HepG2 (cell line): ENCODE data around the gene AFTPH. TPM values are rescaled to one million over a fixed set of nuclear protein-coding genes. Genes with fewer than 3 reads are reported as not detected.
A peak's percentile ranks its signal among the peaks of the same experiment; 100 is the strongest.

Experiments used
- ARHGAP35 ChIP-seq: sonication (generic); formaldehyde crosslinking; IDR thresholded peaks from 2 replicates; pipeline ENCODE4 v1.9.0; 2022; ENCODE audit warnings: mild to moderate bottlenecking, inconsistent platforms, moderate library complexity, missing genetic modification reagents, borderline replicate concordance
- BHLHE40 ChIP-seq: IDR thresholded peaks from 2 replicates; pipeline ENCODE4 v1.6.1; 2011; ENCODE audit warnings: low read length, improper control_type of control experiment
- CEBPG ChIP-seq: IDR thresholded peaks from 2 replicates; pipeline ENCODE4 v1.6.1; 2016
- FOSL2 ChIP-seq: sonication (generic); formaldehyde crosslinking; IDR thresholded peaks from 2 replicates; pipeline ENCODE4 v1.4.0; 2020; ENCODE audit warnings: missing genetic modification reagents
- FOXA3 ChIP-seq: IDR thresholded peaks from 2 replicates; pipeline ENCODE4 v1.6.1; 2016; ENCODE audit warnings: missing genetic modification reagents, missing compliant biosample characterization
- FOXP1 ChIP-seq, 2 experiments: fragments of 450-650 bp in 1 of 2; IDR thresholded peaks; 2 replicates each; pipeline ENCODE4 v1.6.1; 2017 to 2018; ENCODE audit warnings: antibody characterized with exemption in 1 of 2
- KDM2A ChIP-seq: sonication (generic); formaldehyde crosslinking; IDR thresholded peaks from 2 replicates; pipeline ENCODE4 v1.4.0; 2020; ENCODE audit warnings: low read depth, missing genetic modification reagents, borderline replicate concordance
- MED1 ChIP-seq: sonication (generic); formaldehyde crosslinking; IDR thresholded peaks from 2 replicates; pipeline ENCODE4 v1.4.0; 2020; ENCODE audit warnings: missing genetic modification reagents
- MED8 ChIP-seq: sonication (generic); formaldehyde crosslinking; IDR thresholded peaks from 2 replicates; pipeline ENCODE4 v1.8.1; 2023; ENCODE audit warnings: mild to moderate bottlenecking, missing genetic modification reagents; ENCODE audit not compliant: insufficient replicate concordance
- NFKBIZ ChIP-seq: IDR thresholded peaks from 2 replicates; pipeline ENCODE4 v1.6.1; 2018; ENCODE audit warnings: missing genetic modification reagents, missing compliant biosample characterization
- PHF5A ChIP-seq: IDR thresholded peaks from one replicate; pipeline ENCODE4 v1.6.1; 2018; ENCODE audit warnings: low read depth, missing genetic modification reagents; ENCODE audit not compliant: unreplicated experiment
- RELA ChIP-seq: sonication (generic); formaldehyde crosslinking; IDR thresholded peaks from 2 replicates; pipeline ENCODE4 v1.4.0; 2020; ENCODE audit warnings: missing genetic modification reagents
- SKI ChIP-seq: fragments of 450-650 bp; IDR thresholded peaks from one replicate; pipeline ENCODE4 v1.6.1; 2018; ENCODE audit warnings: mild to moderate bottlenecking; ENCODE audit not compliant: partially characterized antibody
- TARDBP ChIP-seq: sonication (generic); formaldehyde crosslinking; IDR thresholded peaks from 2 replicates; pipeline ENCODE4 v1.8.0; 2022; ENCODE audit warnings: mild to moderate bottlenecking, missing genetic modification reagents
- ZFP82 ChIP-seq: sonication (generic); formaldehyde crosslinking; IDR thresholded peaks from 2 replicates; pipeline ENCODE4 v1.5.1; 2020; ENCODE audit warnings: mild to moderate bottlenecking, missing genetic modification reagents, borderline replicate concordance
- ZNF101 ChIP-seq: sonication (generic); formaldehyde crosslinking; IDR thresholded peaks from 2 replicates; pipeline ENCODE4 v1.4.0; 2020; ENCODE audit warnings: mild to moderate bottlenecking, low read depth, missing genetic modification reagents, borderline replicate concordance
- ZNF335 ChIP-seq: sonication (generic); formaldehyde crosslinking; IDR thresholded peaks from 2 replicates; pipeline ENCODE4 v1.4.0; 2020; ENCODE audit warnings: missing genetic modification reagents
- ZNF737 ChIP-seq: sonication (generic); formaldehyde crosslinking; IDR thresholded peaks from 2 replicates; pipeline ENCODE4 v1.5.0; 2020; ENCODE audit warnings: missing genetic modification reagents, mild to moderate bottlenecking, borderline replicate concordance
- ZNF747 ChIP-seq: sonication (generic); formaldehyde crosslinking; IDR thresholded peaks from 2 replicates; pipeline ENCODE4 v1.8.1; 2023; ENCODE audit warnings: missing genetic modification reagents, mild to moderate bottlenecking, borderline replicate concordance
- polyA plus RNA-seq, 8 experiments: library from polyadenylated mRNA; depleted of rRNA in 3 of 8; stranded (reverse) in 7 of 8; unstranded in 1 of 8; fragments of >200 nt; fragmentation: Illumina TruSeq in 4 of 8; extraction: Trizol in 4 of 8; gene quantifications; 2 replicates each; pipeline versions ENCODE4 v1.2.1 to v1.2.3, GENCODE V29; 2011 to 2016; ENCODE audit warnings: low read depth in 4 of 8, missing spikeins in 1 of 8, mixed read lengths in 1 of 8; ENCODE audit not compliant: insufficient read depth in 1 of 8
- total RNA-seq, 5 experiments: library from RNA; depleted of rRNA; stranded (reverse); fragments of >200 nt; fragmentation: Illumina TruSeq; extraction: Trizol; gene quantifications; 2 replicates each; pipeline ENCODE4 v1.2.3, GENCODE V29; 2016; ENCODE audit warnings: low read depth in 1 of 5
- TF ChIP-seq, protein P1 (sequence below): IDR thresholded peaks from 2 replicates; pipeline ENCODE4 v1.4.0; 2020; ENCODE audit warnings: mild to moderate bottlenecking, missing genetic modification reagents
- TF ChIP-seq, protein P2 (sequence below): conservative IDR thresholded peaks from 2 replicates; pipeline ENCODE4 v1.6.1; 2018; ENCODE audit warnings: missing genetic modification reagents
- TF ChIP-seq, protein P3 (sequence below): sonication (generic); formaldehyde crosslinking; IDR thresholded peaks from 2 replicates; pipeline ENCODE4 v1.4.0; 2020; ENCODE audit warnings: missing genetic modification reagents
- TF ChIP-seq, protein P4 (sequence below): sonication (generic); formaldehyde crosslinking; IDR thresholded peaks from 2 replicates; pipeline ENCODE4 v1.4.0; 2020; ENCODE audit warnings: low read depth, mild to moderate bottlenecking, missing genetic modification reagents

The AFTPH gene
- total and polyA plus RNA-seq, 2 of the 13 experiments (the other 11 are each of a cell fraction or from before 2014, with no cell fraction given) = 27.5 to 36.8 TPM

DNA sequence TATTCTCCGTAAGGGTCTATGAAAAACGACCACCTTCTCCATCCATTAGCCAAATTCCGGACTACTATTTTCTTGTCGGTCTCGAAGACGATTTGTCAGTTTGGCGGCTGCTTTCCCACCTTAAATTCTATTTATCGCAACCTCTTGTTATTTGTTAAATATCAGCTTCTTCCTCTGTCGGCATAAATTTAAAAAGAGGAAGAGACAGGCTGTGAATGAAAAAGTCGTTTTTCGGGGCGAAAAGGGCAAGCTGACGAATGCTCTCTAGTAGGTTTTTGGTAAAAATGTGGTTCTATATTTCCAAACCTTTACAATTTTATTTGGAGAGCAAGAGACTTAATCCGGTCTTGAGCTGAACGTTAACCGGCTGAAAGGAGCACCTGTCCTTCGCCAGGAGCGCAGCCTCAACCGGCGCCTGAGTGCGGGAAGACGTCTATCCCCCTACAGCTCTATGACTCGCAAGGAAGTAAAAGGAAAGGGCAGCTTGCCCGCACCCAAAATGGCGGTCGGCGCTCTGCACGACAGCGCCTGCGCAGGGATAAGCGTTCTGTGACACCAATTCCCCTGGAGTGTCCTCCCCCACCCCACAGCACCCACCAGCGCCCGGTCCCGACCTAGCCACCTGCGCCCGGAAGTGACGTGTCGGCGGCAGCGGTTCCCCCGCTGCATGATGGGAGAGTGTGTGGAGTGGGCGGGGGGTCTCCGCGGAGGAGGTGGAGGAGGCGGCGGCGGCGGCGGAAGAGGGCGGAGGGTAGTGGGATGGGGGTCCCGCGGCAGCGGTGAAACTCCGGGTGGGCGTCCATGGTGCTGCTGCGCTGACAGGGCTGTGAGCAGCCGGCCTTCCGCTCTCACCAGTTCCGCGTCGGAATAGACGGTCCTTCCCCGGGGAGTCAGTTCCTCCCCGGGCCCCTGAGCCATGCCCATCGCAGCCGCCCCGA lies at the start of gene AFTPH (continued):
- TF ChIP-seq TARDBP (CRISPR knock-in tag) = peak; percentile 57
- TF ChIP-seq, protein P1, sequence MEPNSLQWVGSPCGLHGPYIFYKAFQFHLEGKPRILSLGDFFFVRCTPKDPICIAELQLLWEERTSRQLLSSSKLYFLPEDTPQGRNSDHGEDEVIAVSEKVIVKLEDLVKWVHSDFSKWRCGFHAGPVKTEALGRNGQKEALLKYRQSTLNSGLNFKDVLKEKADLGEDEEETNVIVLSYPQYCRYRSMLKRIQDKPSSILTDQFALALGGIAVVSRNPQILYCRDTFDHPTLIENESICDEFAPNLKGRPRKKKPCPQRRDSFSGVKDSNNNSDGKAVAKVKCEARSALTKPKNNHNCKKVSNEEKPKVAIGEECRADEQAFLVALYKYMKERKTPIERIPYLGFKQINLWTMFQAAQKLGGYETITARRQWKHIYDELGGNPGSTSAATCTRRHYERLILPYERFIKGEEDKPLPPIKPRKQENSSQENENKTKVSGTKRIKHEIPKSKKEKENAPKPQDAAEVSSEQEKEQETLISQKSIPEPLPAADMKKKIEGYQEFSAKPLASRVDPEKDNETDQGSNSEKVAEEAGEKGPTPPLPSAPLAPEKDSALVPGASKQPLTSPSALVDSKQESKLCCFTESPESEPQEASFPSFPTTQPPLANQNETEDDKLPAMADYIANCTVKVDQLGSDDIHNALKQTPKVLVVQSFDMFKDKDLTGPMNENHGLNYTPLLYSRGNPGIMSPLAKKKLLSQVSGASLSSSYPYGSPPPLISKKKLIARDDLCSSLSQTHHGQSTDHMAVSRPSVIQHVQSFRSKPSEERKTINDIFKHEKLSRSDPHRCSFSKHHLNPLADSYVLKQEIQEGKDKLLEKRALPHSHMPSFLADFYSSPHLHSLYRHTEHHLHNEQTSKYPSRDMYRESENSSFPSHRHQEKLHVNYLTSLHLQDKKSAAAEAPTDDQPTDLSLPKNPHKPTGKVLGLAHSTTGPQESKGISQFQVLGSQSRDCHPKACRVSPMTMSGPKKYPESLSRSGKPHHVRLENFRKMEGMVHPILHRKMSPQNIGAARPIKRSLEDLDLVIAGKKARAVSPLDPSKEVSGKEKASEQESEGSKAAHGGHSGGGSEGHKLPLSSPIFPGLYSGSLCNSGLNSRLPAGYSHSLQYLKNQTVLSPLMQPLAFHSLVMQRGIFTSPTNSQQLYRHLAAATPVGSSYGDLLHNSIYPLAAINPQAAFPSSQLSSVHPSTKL (CRISPR knock-in tag) = peak; percentile 54; the same call in 1 of the 2 replicates
- TF ChIP-seq, protein P2, sequence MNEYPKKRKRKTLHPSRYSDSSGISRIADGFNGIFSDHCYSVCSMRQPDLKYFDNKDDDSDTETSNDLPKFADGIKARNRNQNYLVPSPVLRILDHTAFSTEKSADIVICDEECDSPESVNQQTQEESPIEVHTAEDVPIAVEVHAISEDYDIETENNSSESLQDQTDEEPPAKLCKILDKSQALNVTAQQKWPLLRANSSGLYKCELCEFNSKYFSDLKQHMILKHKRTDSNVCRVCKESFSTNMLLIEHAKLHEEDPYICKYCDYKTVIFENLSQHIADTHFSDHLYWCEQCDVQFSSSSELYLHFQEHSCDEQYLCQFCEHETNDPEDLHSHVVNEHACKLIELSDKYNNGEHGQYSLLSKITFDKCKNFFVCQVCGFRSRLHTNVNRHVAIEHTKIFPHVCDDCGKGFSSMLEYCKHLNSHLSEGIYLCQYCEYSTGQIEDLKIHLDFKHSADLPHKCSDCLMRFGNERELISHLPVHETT (CRISPR knock-in tag) = peak; percentile 89; the same call in 1 of the 2 replicates
- TF ChIP-seq RELA = no peak
- peak; percentile 24; the same call in 1 of the 2 replicates for TF ChIP-seq ZNF747 (CRISPR knock-in tag)
- TF ChIP-seq ZNF737 (CRISPR knock-in tag) = no peak
- no peak for TF ChIP-seq ZNF101 (CRISPR knock-in tag)
- no peak for TF ChIP-seq CEBPG
- TF ChIP-seq SKI = no peak
- TF ChIP-seq MED1 = no peak; the same call in 1 of the 2 replicates
- no peak for TF ChIP-seq NFKBIZ (CRISPR knock-in tag)
- peak; percentile 95 for TF ChIP-seq ZFP82 (CRISPR knock-in tag)
- peak; percentile 89 for TF ChIP-seq PHF5A (CRISPR knock-in tag)
- TF ChIP-seq BHLHE40 = no peak; the same call in 1 of the 2 replicates
- TF ChIP-seq FOXA3 = peak; percentile 49
- 0 out of 2 replicates have a peak, but pooled peaks have one; percentile 72 for TF ChIP-seq ZNF335 (CRISPR knock-in tag)
- TF ChIP-seq FOSL2 (CRISPR knock-in tag) = peak; percentile 64; the same call in 1 of the 2 replicates
- TF ChIP-seq FOXP1 (IDR thresholded peaks at IDR 0.05) = no peak
- TF ChIP-seq FOXP1 (CRISPR knock-in tag; IDR thresholded peaks at IDR 0.05) = peak; percentile 26; the same call in 1 of the 2 replicates
- TF ChIP-seq KDM2A (CRISPR knock-in tag) = peak; percentile 99
- peak; percentile 80; the same call in 1 of the 2 replicates for TF ChIP-seq ARHGAP35 (CRISPR knock-in tag)
- TF ChIP-seq, protein P3, sequence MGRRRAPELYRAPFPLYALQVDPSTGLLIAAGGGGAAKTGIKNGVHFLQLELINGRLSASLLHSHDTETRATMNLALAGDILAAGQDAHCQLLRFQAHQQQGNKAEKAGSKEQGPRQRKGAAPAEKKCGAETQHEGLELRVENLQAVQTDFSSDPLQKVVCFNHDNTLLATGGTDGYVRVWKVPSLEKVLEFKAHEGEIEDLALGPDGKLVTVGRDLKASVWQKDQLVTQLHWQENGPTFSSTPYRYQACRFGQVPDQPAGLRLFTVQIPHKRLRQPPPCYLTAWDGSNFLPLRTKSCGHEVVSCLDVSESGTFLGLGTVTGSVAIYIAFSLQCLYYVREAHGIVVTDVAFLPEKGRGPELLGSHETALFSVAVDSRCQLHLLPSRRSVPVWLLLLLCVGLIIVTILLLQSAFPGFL (CRISPR knock-in tag) = no peak
- TF ChIP-seq, protein P4, sequence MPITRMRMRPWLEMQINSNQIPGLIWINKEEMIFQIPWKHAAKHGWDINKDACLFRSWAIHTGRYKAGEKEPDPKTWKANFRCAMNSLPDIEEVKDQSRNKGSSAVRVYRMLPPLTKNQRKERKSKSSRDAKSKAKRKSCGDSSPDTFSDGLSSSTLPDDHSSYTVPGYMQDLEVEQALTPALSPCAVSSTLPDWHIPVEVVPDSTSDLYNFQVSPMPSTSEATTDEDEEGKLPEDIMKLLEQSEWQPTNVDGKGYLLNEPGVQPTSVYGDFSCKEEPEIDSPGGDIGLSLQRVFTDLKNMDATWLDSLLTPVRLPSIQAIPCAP (CRISPR knock-in tag) = no peak
- no peak for TF ChIP-seq MED8
